IPS-20b (cell line): Measurements from ENCODE around the gene MCEMP1.
A peak's percentile ranks its signal among the peaks of the same experiment; 100 is the strongest.

ENCODE experiments used
- H3K27ac ChIP-seq: one replicate; pipeline ENCODE4 v1.5.1; 2013; ENCODE audit warnings: low read length
- H3K27me3 ChIP-seq: 2 replicates; pipeline ENCODE4 v1.6.1; 2013; ENCODE audit warnings: mild to moderate bottlenecking, low read length, inconsistent platforms; ENCODE audit not compliant: insufficient read depth
- H3K36me3 ChIP-seq: 2 replicates; pipeline ENCODE4 v1.6.1; 2013; ENCODE audit warnings: low read depth, mild to moderate bottlenecking, inconsistent platforms, low read length, moderate library complexity; ENCODE audit not compliant: insufficient read depth
- H3K4me1 ChIP-seq: 2 replicates; pipeline ENCODE4 v1.6.1; 2013; ENCODE audit warnings: mild to moderate bottlenecking, control low read depth, inconsistent platforms, low read length, moderate library complexity; ENCODE audit not compliant: insufficient read depth
- H3K4me3 ChIP-seq: 2 replicates; pipeline ENCODE4 v1.5.1; 2013; ENCODE audit warnings: mild to moderate bottlenecking, low read length, inconsistent platforms
- H3K9ac ChIP-seq: 2 replicates; pipeline ENCODE4 v1.6.1; 2013; ENCODE audit warnings: low read depth, mild to moderate bottlenecking, inconsistent platforms, low read length, moderate library complexity
- H3K9me3 ChIP-seq: 2 replicates; pipeline ENCODE4 v1.6.1; 2013; ENCODE audit warnings: mild to moderate bottlenecking, low read depth, low read length, inconsistent platforms; ENCODE audit not compliant: insufficient read depth

Gene MCEMP1

GRCh38 chr19:7645656-7646425 lies 31.0 kb upstream of the MCEMP1 start:
- no peak overlapping the region for H3K4me3 ChIP-seq
- no peak overlapping the region for H3K9ac ChIP-seq
- H3K36me3 ChIP-seq = no peaks in the 10 kb centered on the region; the same call in 1 of the 2 replicates
- H3K4me1 ChIP-seq = no peaks in the 10 kb centered on the region
- peaks cover 2% of the 10 kb centered on the region; the same call in 1 of the 2 replicates for H3K27me3 ChIP-seq
- H3K27ac ChIP-seq = no peak overlapping the region
- no peaks in the 10 kb centered on the region for H3K9me3 ChIP-seq

- Histone ChIP-seq H3K36me3 (no peaks in the 10 kb centered on the region; the same call in 1 of the 2 replicates), H3K4me1 (no peaks in the 10 kb centered on the region), H3K9me3 (no peaks in the 10 kb centered on the region), H3K27me3 (peaks cover 8% of the 10 kb centered on the region; the same call in 1 of the 2 replicates), H3K9ac (no peak overlapping the region), H3K27ac (no peak overlapping the region), H3K4me3 (no peak overlapping the region)
These were observed 30.5 kb upstream of the MCEMP1 start for GRCh38 chr19:7646426-7646700.

GRCh38 chr19:7647156-7647555 lies 29.7 kb upstream of the MCEMP1 start:
- H3K36me3 ChIP-seq = no peaks in the 10 kb centered on the region; the same call in 1 of the 2 replicates
- H3K4me3 ChIP-seq = no peak overlapping the region

GRCh38 chr19:7648265-7649014 lies 28.4 kb upstream of the MCEMP1 start:
- Histone ChIP-seq H3K4me1 (no peaks in the 10 kb centered on the region), H3K27me3 (peaks cover 22% of the 10 kb centered on the region), H3K9me3 (no peaks in the 10 kb centered on the region), H3K36me3 (no peaks in the 10 kb centered on the region; the same call in 1 of the 2 replicates), H3K4me3 (no peak overlapping the region), H3K9ac (no peak overlapping the region), H3K27ac (no peak overlapping the region)

More at GRCh38 chr19:7647156-7647555, 29.7 kb upstream of the MCEMP1 start:
- Histone ChIP-seq H3K4me1 (no peaks in the 10 kb centered on the region), H3K27me3 (peaks cover 9% of the 10 kb centered on the region; the same call in 1 of the 2 replicates), H3K27ac (no peak overlapping the region), H3K9ac (no peak overlapping the region), H3K9me3 (no peaks in the 10 kb centered on the region)

GRCh38 chr19:7650148-7650547 lies 26.7 kb upstream of the MCEMP1 start:
- H3K27me3 ChIP-seq = peaks cover 23% of the 10 kb centered on the region
- H3K9ac ChIP-seq = no peak overlapping the region
- no peak overlapping the region for H3K27ac ChIP-seq
- H3K4me1 ChIP-seq = no peaks in the 10 kb centered on the region
- no peak overlapping the region for H3K4me3 ChIP-seq
- no peaks in the 10 kb centered on the region for H3K9me3 ChIP-seq
- H3K36me3 ChIP-seq = no peaks in the 10 kb centered on the region; the same call in 1 of the 2 replicates

- H3K27ac ChIP-seq = no peak overlapping the region
- peak overlapping the region; percentile 59; the same call in 1 of the 2 replicates for H3K4me3 ChIP-seq
These were observed 24.7 kb upstream of the MCEMP1 start for GRCh38 chr19:7652061-7652641.

GRCh38 chr19:7654401-7654800 lies 22.5 kb upstream of the MCEMP1 start:
- no peak overlapping the region for H3K9ac ChIP-seq
- no peaks in the 10 kb centered on the region for H3K4me1 ChIP-seq
- no peaks in the 10 kb centered on the region for H3K9me3 ChIP-seq
- H3K36me3 ChIP-seq = no peaks in the 10 kb centered on the region
- H3K4me3 ChIP-seq = no peak overlapping the region
- no peak overlapping the region for H3K27ac ChIP-seq
- peaks cover 31% of the 10 kb centered on the region for H3K27me3 ChIP-seq

More at GRCh38 chr19:7652061-7652641, 24.7 kb upstream of the MCEMP1 start:
- H3K4me1 ChIP-seq = no peaks in the 10 kb centered on the region
- H3K9ac ChIP-seq = no peak overlapping the region
- H3K36me3 ChIP-seq = no peaks in the 10 kb centered on the region
- H3K9me3 ChIP-seq = no peaks in the 10 kb centered on the region
- H3K27me3 ChIP-seq = peaks cover 31% of the 10 kb centered on the region

GRCh38 chr19:7655581-7655980 lies 21.3 kb upstream of the MCEMP1 start:
- no peaks in the 10 kb centered on the region for H3K36me3 ChIP-seq
- H3K27me3 ChIP-seq = peaks cover 31% of the 10 kb centered on the region
- H3K27ac ChIP-seq = no peak overlapping the region
- H3K9me3 ChIP-seq = no peaks in the 10 kb centered on the region
- no peak overlapping the region for H3K4me3 ChIP-seq
- H3K9ac ChIP-seq = no peak overlapping the region
- H3K4me1 ChIP-seq = no peaks in the 10 kb centered on the region

GRCh38 chr19:7657131-7657751 lies 19.6 kb upstream of the MCEMP1 start:
- no peak overlapping the region for H3K4me3 ChIP-seq
- peaks cover 21% of the 10 kb centered on the region for H3K27me3 ChIP-seq
- no peak overlapping the region for H3K27ac ChIP-seq
- H3K9me3 ChIP-seq = no peaks in the 10 kb centered on the region
- no peaks in the 10 kb centered on the region for H3K4me1 ChIP-seq
- no peaks in the 10 kb centered on the region for H3K36me3 ChIP-seq
- H3K9ac ChIP-seq = no peak overlapping the region

- Histone ChIP-seq H3K4me3 (no peak overlapping the region), H3K9me3 (no peaks in the 10 kb centered on the region), H3K27me3 (peaks cover 10% of the 10 kb centered on the region; the same call in 1 of the 2 replicates), H3K27ac (no peak overlapping the region), H3K36me3 (no peaks in the 10 kb centered on the region), H3K9ac (no peak overlapping the region), H3K4me1 (no peaks in the 10 kb centered on the region)
These were observed 18.6 kb upstream of the MCEMP1 start for GRCh38 chr19:7658219-7658686.

- H3K9ac ChIP-seq = no peak overlapping the region
- no peaks in the 10 kb centered on the region for H3K36me3 ChIP-seq
- no peak overlapping the region for H3K27ac ChIP-seq
- no peaks in the 10 kb centered on the region for H3K4me1 ChIP-seq
- H3K4me3 ChIP-seq = no peak overlapping the region
- H3K9me3 ChIP-seq = no peaks in the 10 kb centered on the region
- peaks cover 4% of the 10 kb centered on the region; the same call in 1 of the 2 replicates for H3K27me3 ChIP-seq
These were observed 14.9 kb upstream of the MCEMP1 start for GRCh38 chr19:7661744-7662538.
